K562 (cell line): ENCODE measurements around the gene TMEM174. TPM values are rescaled to one million over a fixed set of nuclear protein-coding genes. Genes with fewer than 3 reads are reported as not detected.

Experiments
- ATAC-seq: fragments of 200-7000 bp; cut with Tn5 transposase; 3 replicates; pipeline ENCODE4 v1.9.1; 2020; ENCODE audit warnings: moderate library complexity
- BruUV-seq: library from RNA; stranded (reverse); fragments of 400-500 nt; replicated peaks from 2 replicates; lab custom pipeline; 2021; lab: Mats Ljungman, UMichigan
- CTCF ChIA-PET: fragments of 300-600 bp; formaldehyde crosslinking; extraction: SDS; loops from one replicate; lab custom pipeline; 2021; ENCODE audit warnings: low intra/inter-chr PET ratio; lab: Yijun Ruan, JAX
- POLR2A ChIA-PET: fragments of 300-600, 350-650 bp; sonication (Branson Sonifier 250); formaldehyde crosslinking; extraction: SDS; loops from one replicate; lab custom pipeline; 2021; ENCODE audit warnings: antibody characterized with exemption, inconsistent platforms; lab: Yijun Ruan, JAX
- DNase-seq, 4 experiments: peaks; one replicate each; pipeline versions ENCODE4 v3.0.0 to v3.0.0-alpha.2; 2011 to 2018; ENCODE audit warnings: low spot score in 3 of 4, mixed read lengths in 3 of 4; ENCODE audit errors: extremely low read depth in 1 of 4
- FAIRE-seq: peaks from 2 replicates; lab custom pipeline; 2011; peaks lifted over from hg19 to GRCh38; lab: Jason Lieb, UNC
- H2AFZ ChIP-seq: 2 replicates; pipeline ENCODE4 v1.6.0; 2011; ENCODE audit warnings: low read depth, low read length, control low read depth, inconsistent platforms
- H3K27ac ChIP-seq: fragments of 200-600 bp; 3 replicates; pipeline ENCODE4 v1.8.0; 2011; ENCODE audit warnings: low read depth, mild to moderate bottlenecking, control low read depth, inconsistent platforms, low read length, moderate library complexity, mixed read lengths; ENCODE audit errors: extremely low read depth
- H3K27me3 ChIP-seq, 2 experiments: fragments of 300-600 bp in 1 of 2; 2 replicates in 1 of 2; 3 replicates in 1 of 2; pipeline versions ENCODE4 v1.6.0 to v1.8.0; 2011; ENCODE audit warnings: inconsistent platforms in 2 of 2, low read length in 2 of 2, mild to moderate bottlenecking in 1 of 2, mixed read lengths in 1 of 2, moderate library complexity in 1 of 2; ENCODE audit not compliant: control insufficient read depth in 2 of 2, insufficient read depth in 2 of 2
- H3K36me3 ChIP-seq: fragments of 300-600 bp; 3 replicates; pipeline ENCODE4 v1.8.0; 2011; ENCODE audit warnings: mild to moderate bottlenecking, low read length, inconsistent platforms; ENCODE audit not compliant: control insufficient read depth, insufficient read depth
- H3K4me1 ChIP-seq, 2 experiments: fragments of 200-600 bp in 1 of 2; replicated peaks in 1 of 2; 2 replicates in 1 of 2; 3 replicates in 1 of 2; pipeline versions ENCODE4 v1.5.1 to v1.8.0; 2011; ENCODE audit warnings: inconsistent platforms in 2 of 2, low read length in 2 of 2, mild to moderate bottlenecking in 1 of 2, mixed read lengths in 1 of 2, moderate library complexity in 1 of 2; ENCODE audit not compliant: control insufficient read depth in 2 of 2, insufficient read depth in 2 of 2
- H3K4me2 ChIP-seq: 2 replicates; pipeline ENCODE4 v1.6.1; 2011; ENCODE audit warnings: low read length, control low read depth, inconsistent platforms, mixed read lengths; ENCODE audit not compliant: insufficient read depth
- H3K4me3 ChIP-seq: fragments of 200-600 bp; sonication (generic), shearing (Covaris generic); 2 replicates; pipeline ENCODE4 v1.5.1; 2016; ENCODE audit warnings: control low read depth, inconsistent platforms
- H3K79me2 ChIP-seq: fragments of 200-600 bp; 3 replicates; pipeline ENCODE4 v1.8.0; 2011; ENCODE audit warnings: low read length, inconsistent platforms; ENCODE audit not compliant: control insufficient read depth, insufficient read depth
- H3K9ac ChIP-seq, 2 experiments: 2 replicates each; pipeline versions ENCODE4 v1.6.0 to v1.6.1; 2011; ENCODE audit warnings: low read depth in 2 of 2, low read length in 2 of 2, control low read depth in 1 of 2, inconsistent platforms in 1 of 2, mild to moderate bottlenecking in 1 of 2, mixed read lengths in 1 of 2; ENCODE audit not compliant: insufficient read depth in 1 of 2
- H3K9me1 ChIP-seq: one replicate; pipeline ENCODE4 v1.6.0; 2011; ENCODE audit warnings: inconsistent platforms, mild to moderate bottlenecking, low read length, moderate library complexity; ENCODE audit not compliant: control insufficient read depth, insufficient read depth
- H3K9me3 ChIP-seq: replicated peaks from 2 replicates; pipeline ENCODE4 v1.5.1; 2011; ENCODE audit warnings: low read depth, low read length, inconsistent platforms; ENCODE audit not compliant: control insufficient read depth, insufficient read depth
- H4K20me1 ChIP-seq: replicated peaks from 2 replicates; pipeline ENCODE4 v1.6.1; 2011; ENCODE audit warnings: low read length, inconsistent platforms, mixed read lengths; ENCODE audit not compliant: control insufficient read depth, insufficient read depth
- CREB3 ChIP-seq: fragments of 450-650 bp; conservative IDR thresholded peaks from 2 replicates; pipeline ENCODE4 v1.6.1; 2016; ENCODE audit warnings: missing genetic modification characterization, low read depth, mild to moderate bottlenecking, missing compliant biosample characterization, moderate library complexity
- CREB5 ChIP-seq: fragments of 250-450 bp; sonication (Bioruptor Pico); IDR thresholded peaks from 2 replicates; pipeline ENCODE4 v1.5.0; 2020; ENCODE audit warnings: mild to moderate bottlenecking
- HNRNPUL1 ChIP-seq: fragments of 200-400 bp; formaldehyde crosslinking; IDR thresholded peaks from 2 replicates; pipeline ENCODE4 v1.6.1; 2017; ENCODE audit warnings: low read length
- NKRF ChIP-seq: fragments of 450-650 bp; IDR thresholded peaks from 2 replicates; pipeline ENCODE4 v1.6.1; 2016; ENCODE audit warnings: borderline replicate concordance
- PRPF4 ChIP-seq: fragments of 200-400 bp; formaldehyde crosslinking; IDR thresholded peaks from one replicate; pipeline ENCODE4 v1.6.1; 2017; ENCODE audit warnings: low read length, low read depth, mild to moderate bottlenecking; ENCODE audit not compliant: insufficient read depth, poor library complexity, severe bottlenecking
- SOX6 ChIP-seq: fragments of 450-650 bp; IDR thresholded peaks from 2 replicates; pipeline ENCODE4 v1.6.1; 2014; ENCODE audit warnings: mild to moderate bottlenecking
- SP1 ChIP-seq: sonication (generic); formaldehyde crosslinking; IDR thresholded peaks from 2 replicates; pipeline ENCODE4 v1.8.1; 2022; ENCODE audit warnings: mild to moderate bottlenecking, missing genetic modification reagents
- ZNF212 ChIP-seq: fragments of 450-650 bp; formaldehyde crosslinking; IDR thresholded peaks from 2 replicates; pipeline ENCODE4 v1.4.0; 2020; ENCODE audit warnings: mild to moderate bottlenecking
- ZNF354B ChIP-seq: fragments of 250-450 bp; sonication (Bioruptor Pico); IDR thresholded peaks from 2 replicates; pipeline ENCODE4 v1.4.0; 2020
- ZNF407 ChIP-seq: fragments of 450-650 bp; IDR thresholded peaks from 2 replicates; pipeline ENCODE4 v1.6.1; 2016; ENCODE audit warnings: low read depth
- ZNF717 ChIP-seq: fragments of 250-450 bp; sonication (Bioruptor Pico); IDR thresholded peaks from 2 replicates; pipeline ENCODE4 v1.5.0; 2021
- WGBS: fragments of 100-300 bp; shearing (Covaris generic); methylation state at CpG from one replicate; pipeline ENCODE4 v1.1.6; 2016; ENCODE audit warnings: low coverage, mixed read lengths; ENCODE audit not compliant: insufficient coverage; ENCODE audit errors: missing lambda C conversion rate; 5-methylcytosine and 5-hydroxymethylcytosine counted together
- in situ Hi-C: fragments of 300-500 bp; cut with MboI; formaldehyde crosslinking; loops from 4 replicates; pipeline ENCODE4 v1.15.0; 2018; ENCODE audit warnings: inconsistent platforms, mixed read lengths
- intact Hi-C: fragments of 100-400 bp; cut with micrococcal nuclease; formaldehyde crosslinking; loops from 2 replicates; pipeline ENCODE4 v1.14.2; 2022
- polyA plus RNA-seq, 8 experiments: library from polyadenylated mRNA; depleted of rRNA in 4 of 8; stranded (reverse) in 5 of 8; unstranded in 3 of 8; fragments of >200 nt; fragmentation: Nextera tagmentation in 2 of 8; fragmentation: Illumina TruSeq in 1 of 8; extraction: Ambion mirVana in 2 of 8; extraction: Trizol in 1 of 8; gene quantifications; 2 replicates each; pipeline versions ENCODE4 v1.2.1 to v1.2.3, GENCODE V29; 2011 to 2014; ENCODE audit warnings: inconsistent platforms in 1 of 8, missing spikeins in 1 of 8
- total RNA-seq, 7 experiments: library from RNA; depleted of rRNA in 6 of 7; stranded (reverse); fragments of >200 nt in 6 of 7; fragmentation: Illumina TruSeq in 2 of 7; extraction: Trizol in 2 of 7; gene quantifications; 2 replicates each; pipeline versions ENCODE4 v1.2.1 to v1.2.3, GENCODE V29; 2011 to 2021; ENCODE audit warnings: low replicate concordance in 1 of 7

The TMEM174 gene
- total and polyA plus RNA-seq, 9 of the 15 experiments (the other 6 are each of a cell fraction or from before 2014, with no cell fraction given): not detected

GRCh38 chr5:73153513-73153912 is 19.5 kb upstream of the TMEM174 start:
- H3K9ac ChIP-seq: no peak overlapping the region
- H3K9me3 ChIP-seq: no peaks in the 10 kb centered on the region
- in situ Hi-C loops (no loop called here), intact Hi-C loops (no loop called here)
- H3K4me2 ChIP-seq: no peak overlapping the region
- no peak overlapping the region for H3K27ac ChIP-seq
- H3K36me3 ChIP-seq: no peaks in the 10 kb centered on the region
- H3K27me3 ChIP-seq: peaks cover 42 to 43% of the 10 kb centered on the region in 2 experiments
- 5% methylated on average over 7 of the region's 7 CpGs for WGBS
- H3K79me2 ChIP-seq: no peaks in the 10 kb centered on the region
- H3K9me1 ChIP-seq: peaks cover 3% of the 10 kb centered on the region
- ChIA-PET POLR2A (no interaction called here), CTCF (interaction anchor here (0.6 kb wide), 1 partner anchor 822 kb away, joined by 3 read pairs; no protein-coding TSS in a partner anchor)
- BruUV-seq: no TSS peak
- no peak overlapping the region for H3K4me3 ChIP-seq
- no peak for FAIRE-seq
- 0 out of 2 replicates have a peak, but pooled peaks cover 5% of the 10 kb centered on the region for H4K20me1 ChIP-seq
- no peaks in the 10 kb centered on the region for H3K4me1 ChIP-seq
- no peak for ATAC-seq
- DNase-seq: no peak
- no peak overlapping the region for H2AFZ ChIP-seq
- TF ChIP-seq ZNF212 (CRISPR knock-in tag) (no peak), SP1 (CRISPR knock-in tag) (no peak), ZNF717 (CRISPR knock-in tag) (no peak), ZNF407 (no peak), CREB5 (no peak), SOX6 (no peak), CREB3 (tag) (no peak), HNRNPUL1 (no peak), ZNF354B (CRISPR knock-in tag) (no peak), PRPF4 (no peak), NKRF (no peak)
